H9 (cell line): ENCODE results near the gene KLHDC2. TPM values are rescaled to one million over a fixed set of nuclear protein-coding genes. Genes with fewer than 3 reads are reported as not detected.
"Not testable (repeated sequence)": the region's sequence is repeated elsewhere in the genome, so short reads cannot be mapped to it uniquely, and the experiment has no call there.

Experiments
- DNase-seq: peaks from one replicate; pipeline ENCODE4 v3.0.0-alpha.2; 2017
- H2AFZ ChIP-seq: one replicate; pipeline ENCODE4 v1.6.1; 2013; ENCODE audit warnings: mild to moderate bottlenecking, low read length, control low read depth, moderate library complexity
- H2AK5ac ChIP-seq: 2 replicates; pipeline ENCODE4 v1.6.1; 2013; ENCODE audit warnings: low read length, control low read depth, mixed read lengths; ENCODE audit not compliant: insufficient read length
- H2BK120ac ChIP-seq: one replicate; pipeline ENCODE4 v1.6.1; 2013; ENCODE audit warnings: low read depth, mild to moderate bottlenecking, low read length, control low read depth, inconsistent platforms; ENCODE audit not compliant: poor library complexity, severe bottlenecking
- H2BK12ac ChIP-seq: 2 replicates; pipeline ENCODE4 v1.6.1; 2013; ENCODE audit warnings: low read length, control low read depth, mixed read lengths, low read depth; ENCODE audit not compliant: insufficient read length
- H2BK15ac ChIP-seq: 2 replicates; pipeline ENCODE4 v1.6.1; 2013; ENCODE audit warnings: low read depth, low read length, control low read depth
- H2BK20ac ChIP-seq: one replicate; pipeline ENCODE4 v1.6.1; 2013; ENCODE audit warnings: low read depth, mild to moderate bottlenecking, low read length, control low read depth, inconsistent platforms; ENCODE audit not compliant: poor library complexity, severe bottlenecking
- H2BK5ac ChIP-seq: 2 replicates; pipeline ENCODE4 v1.6.1; 2013; ENCODE audit warnings: low read length, control low read depth, mixed read lengths; ENCODE audit not compliant: insufficient read length
- H3K14ac ChIP-seq: 2 replicates; pipeline ENCODE4 v1.6.1; 2013; ENCODE audit warnings: low read length, control low read depth; ENCODE audit not compliant: insufficient read depth
- H3K18ac ChIP-seq: 2 replicates; pipeline ENCODE4 v1.6.1; 2013; ENCODE audit warnings: low read depth, mild to moderate bottlenecking, mixed read lengths, low read length, control low read depth; ENCODE audit not compliant: insufficient read length
- H3K23ac ChIP-seq: 2 replicates; pipeline ENCODE4 v1.6.1; 2013; ENCODE audit warnings: low read length, control low read depth, mixed read lengths, low read depth; ENCODE audit not compliant: insufficient read length
- H3K23me2 ChIP-seq: 2 replicates; pipeline ENCODE4 v1.6.1; 2013; ENCODE audit warnings: low read depth, mild to moderate bottlenecking, mixed read lengths, low read length, control low read depth; ENCODE audit not compliant: insufficient read length, poor library complexity, severe bottlenecking
- H3K27ac ChIP-seq: 2 replicates; pipeline ENCODE4 v1.5.1; 2013; ENCODE audit warnings: low read length, control low read depth, mixed read lengths, low read depth; ENCODE audit not compliant: insufficient read length
- H3K27me3 ChIP-seq: 2 replicates; pipeline ENCODE4 v1.6.1; 2013; ENCODE audit warnings: low read length, control low read depth, inconsistent platforms; ENCODE audit not compliant: insufficient read depth
- H3K4ac ChIP-seq: 2 replicates; pipeline ENCODE4 v1.6.1; 2013; ENCODE audit warnings: low read depth, mild to moderate bottlenecking, control low read depth, inconsistent platforms, low read length, moderate library complexity
- H3K4me1 ChIP-seq: 2 replicates; pipeline ENCODE4 v1.6.1; 2013; ENCODE audit warnings: low read length, control low read depth, inconsistent platforms; ENCODE audit not compliant: insufficient read depth
- H3K4me2 ChIP-seq: 2 replicates; pipeline ENCODE4 v1.6.1; 2013; ENCODE audit warnings: low read length, control low read depth, mixed read lengths; ENCODE audit not compliant: insufficient read length, insufficient read depth
- H3K56ac ChIP-seq: 2 replicates; pipeline ENCODE4 v1.6.1; 2013; ENCODE audit warnings: low read depth, mild to moderate bottlenecking, mixed read lengths, low read length, control low read depth; ENCODE audit not compliant: insufficient read length
- H3K79me1 ChIP-seq: 2 replicates; pipeline ENCODE4 v1.6.1; 2013; ENCODE audit warnings: low read depth, mild to moderate bottlenecking, moderate library complexity, low read length, control low read depth, inconsistent platforms; ENCODE audit not compliant: insufficient read depth, poor library complexity, severe bottlenecking
- H3K79me2 ChIP-seq: 2 replicates; pipeline ENCODE4 v1.6.1; 2013; ENCODE audit warnings: low read length, control low read depth, inconsistent platforms; ENCODE audit not compliant: insufficient read depth
- H3K9ac ChIP-seq: 2 replicates; pipeline ENCODE4 v1.6.1; 2013; ENCODE audit warnings: low read length, control low read depth, mixed read lengths; ENCODE audit not compliant: insufficient read length; ENCODE audit errors: extremely low read depth
- H3K9me3 ChIP-seq: one replicate; pipeline ENCODE4 v1.6.1; 2013; ENCODE audit warnings: low read depth, low read length, inconsistent platforms; ENCODE audit not compliant: control insufficient read depth
- H3T11ph ChIP-seq: one replicate; pipeline ENCODE4 v1.6.1; 2013; ENCODE audit warnings: mild to moderate bottlenecking, low read length, control low read depth, inconsistent platforms
- H4K20me1 ChIP-seq: one replicate; pipeline ENCODE4 v1.6.1; 2013; ENCODE audit not compliant: control insufficient read depth, insufficient read length, insufficient read depth
- H4K5ac ChIP-seq: 2 replicates; pipeline ENCODE4 v1.6.1; 2013; ENCODE audit warnings: low read depth, mild to moderate bottlenecking, mixed read lengths, low read length, control low read depth; ENCODE audit not compliant: insufficient read length
- H4K8ac ChIP-seq: replicated peaks from 2 replicates; pipeline ENCODE4 v1.6.1; 2013; ENCODE audit warnings: low read length, control low read depth, mixed read lengths, low read depth; ENCODE audit not compliant: insufficient read length
- H4K91ac ChIP-seq: 2 replicates; pipeline ENCODE4 v1.6.1; 2013; ENCODE audit warnings: low read depth, mild to moderate bottlenecking, moderate library complexity, mixed read lengths, low read length, control low read depth; ENCODE audit not compliant: insufficient read length
- H3K27ac Mint-ChIP-seq, 3 experiments: 2 replicates in 2 of 3; 3 replicates in 1 of 3; pipeline ENCODE4 v1.8.0; 2020 to 2021; ENCODE audit warnings: mixed read lengths in 3 of 3, mild to moderate bottlenecking in 1 of 3, moderate library complexity in 1 of 3
- H3K27me3 Mint-ChIP-seq: 2 replicates; pipeline ENCODE4 v1.8.0; 2021; ENCODE audit warnings: low read depth, mild to moderate bottlenecking, moderate library complexity, mixed read lengths
- H3K36me3 Mint-ChIP-seq, 3 experiments: 2 replicates in 2 of 3; 3 replicates in 1 of 3; pipeline ENCODE4 v1.8.0; 2020 to 2021; ENCODE audit warnings: low read depth in 3 of 3, mixed read lengths in 3 of 3; ENCODE audit not compliant: insufficient read depth in 1 of 3
- H3K4me1 Mint-ChIP-seq, 2 experiments: 2 replicates each; pipeline ENCODE4 v1.8.0; 2020; ENCODE audit warnings: mixed read lengths in 2 of 2
- H3K4me3 Mint-ChIP-seq, 2 experiments: 2 replicates in 1 of 2; 3 replicates in 1 of 2; pipeline ENCODE4 v1.8.0; 2020 to 2021; ENCODE audit warnings: mild to moderate bottlenecking in 2 of 2, mixed read lengths in 2 of 2, moderate library complexity in 1 of 2
- H3K9me3 Mint-ChIP-seq, 2 experiments: 2 replicates in 1 of 2; 3 replicates in 1 of 2; pipeline ENCODE4 v1.8.0; 2020; ENCODE audit warnings: mild to moderate bottlenecking in 2 of 2, mixed read lengths in 2 of 2, moderate library complexity in 1 of 2
- WGBS: extraction: QIAGEN DNeasy Blood & Tissue Kit; methylation state at CpG from one replicate; pipeline ENCODE4 v1.1.7; 2013; ENCODE audit warnings: missing lambda C conversion rate, low lambda C conversion rate, mixed read lengths; ENCODE audit not compliant: insufficient read length; ENCODE audit errors: extremely low coverage; 5-methylcytosine and 5-hydroxymethylcytosine counted together
- total RNA-seq: library from RNA; stranded (reverse); gene quantifications from 2 replicates; pipeline ENCODE4 v1.2.1, GENCODE V29; 2021
- TF ChIP-seq, protein P1 (sequence below): fragments of 200-600 bp; sonication (generic); conservative IDR thresholded peaks from 3 replicates; pipeline ENCODE4 v1.8.0; 2021; ENCODE audit warnings: antibody characterized with exemption, mild to moderate bottlenecking

Gene KLHDC2
- total RNA-seq, 1 experiment from 2014 or later = 41.6 TPM

DNA sequence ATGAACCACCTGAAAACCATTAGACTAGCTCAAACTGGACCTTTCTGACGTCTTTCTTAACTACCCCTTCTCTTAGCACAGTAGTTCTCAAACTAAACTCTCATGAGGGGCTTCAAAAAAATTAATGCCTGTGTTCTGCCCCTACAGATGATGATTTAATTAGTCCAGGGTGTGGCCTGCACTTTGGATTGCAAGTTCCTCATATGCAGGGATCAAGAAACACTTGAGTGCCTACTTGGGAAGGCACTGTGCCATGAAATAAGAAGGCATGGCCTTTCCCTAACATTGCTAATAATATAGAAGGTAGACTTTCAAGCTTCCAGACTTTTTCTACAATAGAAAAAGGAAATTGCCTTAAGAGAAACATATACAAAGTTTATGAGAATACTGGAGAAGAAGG, 22.8 kb upstream of the KLHDC2 start:
- Histone ChIP-seq H4K5ac (no peak overlapping the region), H3K4me1 (no peaks in the 10 kb centered on the region), H3K56ac (no peak overlapping the region), H3K18ac (no peak overlapping the region), H3K79me2 (no peaks in the 10 kb centered on the region), H2BK5ac (no peak overlapping the region), H3K27me3 (no peaks in the 10 kb centered on the region), H2AK5ac (no peak overlapping the region), H4K91ac (no peak overlapping the region), H3K9me3 (no peaks in the 10 kb centered on the region), H3T11ph (no peak overlapping the region), H2BK12ac (no peak overlapping the region), H3K9ac (no peak overlapping the region), H2BK120ac (no peak overlapping the region), H3K14ac (no peak overlapping the region), H3K23ac (no peak overlapping the region), H2BK20ac (no peak overlapping the region), H4K8ac (no peak overlapping the region), H2AFZ (no peak overlapping the region), H3K4ac (no peak overlapping the region), H3K27ac (no peak overlapping the region), H3K4me2 (no peak overlapping the region), H3K23me2 (no peaks in the 10 kb centered on the region), H3K79me1 (no peaks in the 10 kb centered on the region), H4K20me1 (no peaks in the 10 kb centered on the region), H2BK15ac (no peak overlapping the region)
- H3K4me1 Mint-ChIP-seq = no peaks in the 10 kb centered on the region
- no peaks in the 10 kb centered on the region for H3K9me3 Mint-ChIP-seq
- H3K27ac Mint-ChIP-seq = no peak overlapping the region
- no peak for DNase-seq
- TF ChIP-seq, protein P1, sequence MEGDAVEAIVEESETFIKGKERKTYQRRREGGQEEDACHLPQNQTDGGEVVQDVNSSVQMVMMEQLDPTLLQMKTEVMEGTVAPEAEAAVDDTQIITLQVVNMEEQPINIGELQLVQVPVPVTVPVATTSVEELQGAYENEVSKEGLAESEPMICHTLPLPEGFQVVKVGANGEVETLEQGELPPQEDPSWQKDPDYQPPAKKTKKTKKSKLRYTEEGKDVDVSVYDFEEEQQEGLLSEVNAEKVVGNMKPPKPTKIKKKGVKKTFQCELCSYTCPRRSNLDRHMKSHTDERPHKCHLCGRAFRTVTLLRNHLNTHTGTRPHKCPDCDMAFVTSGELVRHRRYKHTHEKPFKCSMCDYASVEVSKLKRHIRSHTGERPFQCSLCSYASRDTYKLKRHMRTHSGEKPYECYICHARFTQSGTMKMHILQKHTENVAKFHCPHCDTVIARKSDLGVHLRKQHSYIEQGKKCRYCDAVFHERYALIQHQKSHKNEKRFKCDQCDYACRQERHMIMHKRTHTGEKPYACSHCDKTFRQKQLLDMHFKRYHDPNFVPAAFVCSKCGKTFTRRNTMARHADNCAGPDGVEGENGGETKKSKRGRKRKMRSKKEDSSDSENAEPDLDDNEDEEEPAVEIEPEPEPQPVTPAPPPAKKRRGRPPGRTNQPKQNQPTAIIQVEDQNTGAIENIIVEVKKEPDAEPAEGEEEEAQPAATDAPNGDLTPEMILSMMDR = no peak
- no CpG with 5 or more reads among the region's 1 CpG for WGBS
- no peaks in the 10 kb centered on the region for H3K36me3 Mint-ChIP-seq
- H3K4me3 Mint-ChIP-seq = no peak overlapping the region
- peaks cover 12% of the 10 kb centered on the region for H3K27me3 Mint-ChIP-seq

DNA sequence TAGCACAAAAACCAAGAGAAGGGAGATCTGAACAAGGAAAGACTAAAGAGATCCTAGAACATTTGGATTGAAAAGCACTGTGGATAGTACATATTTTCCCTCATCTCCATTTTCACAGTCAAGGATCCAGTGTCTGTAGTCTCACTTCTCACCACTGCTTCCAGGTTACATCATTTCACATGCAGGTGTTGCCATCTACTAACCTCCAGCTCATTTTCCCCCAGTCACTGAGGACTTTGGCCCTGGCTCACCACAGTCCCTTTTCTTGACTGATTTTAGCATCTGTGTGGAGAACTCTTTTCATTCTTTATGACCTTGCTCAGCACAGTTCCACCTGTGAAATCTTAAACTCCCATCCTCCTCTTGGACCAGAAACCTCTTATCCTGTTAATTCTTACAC, 21.5 kb upstream of the KLHDC2 start:
- H3K36me3 Mint-ChIP-seq, H3K18ac ChIP-seq, H3T11ph ChIP-seq, H3K9ac ChIP-seq, H2AFZ ChIP-seq, H3K4ac ChIP-seq, H3K23ac ChIP-seq, H2BK15ac ChIP-seq, H2BK120ac ChIP-seq, H3K4me1 Mint-ChIP-seq, DNase-seq, H4K8ac ChIP-seq, H3K79me1 ChIP-seq, H4K91ac ChIP-seq, H3K23me2 ChIP-seq, H3K4me2 ChIP-seq, H3K27ac ChIP-seq, H3K4me1 ChIP-seq, H2AK5ac ChIP-seq, H2BK12ac ChIP-seq, H3K14ac ChIP-seq, H3K27me3 ChIP-seq, H3K27ac Mint-ChIP-seq, H4K5ac ChIP-seq, H4K20me1 ChIP-seq, H3K9me3 Mint-ChIP-seq, H3K56ac ChIP-seq, H3K9me3 ChIP-seq, H3K79me2 ChIP-seq, H2BK5ac ChIP-seq, H3K4me3 Mint-ChIP-seq, H2BK20ac ChIP-seq: not testable (repeated sequence)
- H3K27me3 Mint-ChIP-seq = peaks cover 12% of the 10 kb centered on the region
